Activated CD4-positive, alpha-beta T cell treated with anti-CD3 and anti-CD28 coated beads for 36 hours (primary cell): ENCODE measurements around the gene CHN2. TPM values are rescaled to one million over a fixed set of nuclear protein-coding genes. Genes with fewer than 3 reads are reported as not detected.

Experiments
- ATAC-seq: fragments of 200-7000 bp; cut with Tn5 transposase; one replicate; pipeline ENCODE4 v1.10.0; 2021; ENCODE audit warnings: mild to moderate bottlenecking, moderate library complexity
- CTCF ChIA-PET: fragments of 350-600 bp; sonication (Branson Sonifier 250); formaldehyde crosslinking; loops from one replicate; lab custom pipeline; 2021; ENCODE audit warnings: antibody characterized with exemption; lab: Charles Lee
- POLR2A ChIA-PET: fragments of 350-600 bp; sonication (Branson Sonifier 250); formaldehyde crosslinking; loops from one replicate; lab custom pipeline; 2021; ENCODE audit warnings: antibody characterized with exemption, inconsistent platforms; lab: Charles Lee
- DNase-seq: peaks from one replicate; pipeline ENCODE4 v3.0.0-alpha.2; 2020
- H3K27ac Mint-ChIP-seq: one replicate; pipeline ENCODE4 v1.8.0; 2021; ENCODE audit warnings: mixed read lengths
- H3K27me3 Mint-ChIP-seq: one replicate; pipeline ENCODE4 v1.8.0; 2021; ENCODE audit warnings: mixed read lengths
- H3K36me3 Mint-ChIP-seq: one replicate; pipeline ENCODE4 v1.8.0; 2021; ENCODE audit warnings: low read depth, mixed read lengths
- H3K4me1 Mint-ChIP-seq: one replicate; pipeline ENCODE4 v1.8.0; 2021; ENCODE audit warnings: mixed read lengths
- H3K4me3 Mint-ChIP-seq: one replicate; pipeline ENCODE4 v1.8.0; 2021; ENCODE audit warnings: mild to moderate bottlenecking, moderate library complexity, mixed read lengths
- H3K9me3 Mint-ChIP-seq: one replicate; pipeline ENCODE4 v1.8.0; 2021; ENCODE audit warnings: low read depth, mixed read lengths
- intact Hi-C, 2 experiments: fragments of 100-400 bp; cut with DNase I in 1 of 2; cut with micrococcal nuclease in 1 of 2; formaldehyde crosslinking; loops; one replicate each; pipeline versions ENCODE4 v1.14.2 to v1.15.1; 2022 to 2024; cut with DNase I, micrococcal nuclease
- total RNA-seq, 2 experiments: library from RNA; stranded (reverse); gene quantifications; one replicate each; pipeline ENCODE4 v1.2.3, GENCODE V29; 2021

Gene CHN2
- total RNA-seq, 2 experiments from 2014 or later = 0.25 to 0.39 TPM

DNA sequence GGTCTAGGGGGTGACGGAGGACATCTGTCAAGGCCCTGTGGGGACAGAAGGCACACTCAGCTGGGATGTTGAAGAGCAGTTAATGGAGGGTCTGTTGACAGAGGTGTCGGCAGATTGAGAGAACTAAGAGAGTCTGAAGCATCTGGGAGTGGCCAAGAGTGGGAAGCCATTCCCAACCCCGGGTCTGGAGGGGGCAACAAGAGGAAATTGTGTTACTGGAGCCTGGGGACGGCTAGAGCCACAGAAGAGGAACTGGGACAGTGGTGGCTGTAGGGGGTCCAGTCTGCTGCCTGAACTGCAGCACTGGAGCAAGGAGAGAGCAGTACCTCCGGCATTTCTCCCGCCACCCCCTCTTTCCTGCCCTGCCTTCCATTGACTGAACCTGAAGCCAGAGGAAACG, 136.6 kb downstream of the CHN2 start:
- peaks cover 3% of the 10 kb centered on the region for H3K9me3 Mint-ChIP-seq
- ChIA-PET CTCF (no interaction called here), POLR2A (no interaction called here)
- H3K4me3 Mint-ChIP-seq = no peak overlapping the region
- H3K4me1 Mint-ChIP-seq = peaks cover 17% of the 10 kb centered on the region
- no peak for ATAC-seq
- peaks cover 2% of the 10 kb centered on the region for H3K27me3 Mint-ChIP-seq
- no peak for DNase-seq
- no peak overlapping the region for H3K27ac Mint-ChIP-seq
- H3K36me3 Mint-ChIP-seq = no peaks in the 10 kb centered on the region
- intact Hi-C loops = no loop called here

DNA sequence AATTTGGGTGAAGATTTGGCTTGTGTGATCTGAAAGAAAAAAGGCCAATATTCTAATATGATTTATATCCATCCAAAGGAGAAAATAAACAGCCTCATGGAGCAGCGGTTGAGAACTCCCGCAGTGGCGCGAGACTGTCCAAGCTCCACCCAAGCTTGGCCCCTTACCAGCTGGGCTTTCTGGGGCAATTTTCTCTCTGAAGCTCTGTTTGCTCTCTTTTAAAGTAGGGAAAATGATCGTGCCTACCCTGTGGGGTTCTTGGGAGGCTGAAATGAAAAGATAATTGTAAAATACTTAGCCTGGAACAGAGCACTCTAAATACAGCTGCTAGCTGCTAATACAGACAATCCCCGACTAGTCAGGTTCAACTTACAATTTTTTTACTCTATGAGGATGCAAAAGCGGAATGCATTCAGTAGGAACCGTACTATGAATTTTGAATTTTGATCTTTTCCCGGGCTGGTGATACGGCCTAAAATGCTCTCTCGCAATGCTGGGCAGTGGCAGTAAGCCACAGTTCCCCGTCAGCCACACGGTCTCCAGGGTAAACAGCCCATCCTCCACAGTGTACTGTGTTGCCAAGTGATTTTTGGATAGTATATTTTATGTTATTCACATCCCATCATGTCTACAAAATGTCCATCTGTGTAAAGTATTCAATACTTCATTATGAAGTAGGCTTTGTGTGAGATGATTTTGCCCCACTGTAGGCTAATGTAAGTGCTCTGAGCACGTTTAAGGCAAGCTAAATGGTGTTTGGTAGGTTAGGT, 137.7 kb downstream of the CHN2 start:
- Mint-ChIP-seq H3K4me1 (peaks cover 23% of the 10 kb centered on the region), H3K9me3 (peaks cover 3% of the 10 kb centered on the region), H3K27me3 (no peaks in the 10 kb centered on the region), H3K36me3 (no peaks in the 10 kb centered on the region), H3K27ac (no peak overlapping the region), H3K4me3 (no peak overlapping the region)
- intact Hi-C loops = no loop called here
- ChIA-PET POLR2A (no interaction called here), CTCF (interaction anchor here (0.6 kb wide), 1 partner anchor 41 kb away, joined by 3 read pairs; no protein-coding TSS in a partner anchor)
- DNase-seq = no peak
- no peak for ATAC-seq

DNA sequence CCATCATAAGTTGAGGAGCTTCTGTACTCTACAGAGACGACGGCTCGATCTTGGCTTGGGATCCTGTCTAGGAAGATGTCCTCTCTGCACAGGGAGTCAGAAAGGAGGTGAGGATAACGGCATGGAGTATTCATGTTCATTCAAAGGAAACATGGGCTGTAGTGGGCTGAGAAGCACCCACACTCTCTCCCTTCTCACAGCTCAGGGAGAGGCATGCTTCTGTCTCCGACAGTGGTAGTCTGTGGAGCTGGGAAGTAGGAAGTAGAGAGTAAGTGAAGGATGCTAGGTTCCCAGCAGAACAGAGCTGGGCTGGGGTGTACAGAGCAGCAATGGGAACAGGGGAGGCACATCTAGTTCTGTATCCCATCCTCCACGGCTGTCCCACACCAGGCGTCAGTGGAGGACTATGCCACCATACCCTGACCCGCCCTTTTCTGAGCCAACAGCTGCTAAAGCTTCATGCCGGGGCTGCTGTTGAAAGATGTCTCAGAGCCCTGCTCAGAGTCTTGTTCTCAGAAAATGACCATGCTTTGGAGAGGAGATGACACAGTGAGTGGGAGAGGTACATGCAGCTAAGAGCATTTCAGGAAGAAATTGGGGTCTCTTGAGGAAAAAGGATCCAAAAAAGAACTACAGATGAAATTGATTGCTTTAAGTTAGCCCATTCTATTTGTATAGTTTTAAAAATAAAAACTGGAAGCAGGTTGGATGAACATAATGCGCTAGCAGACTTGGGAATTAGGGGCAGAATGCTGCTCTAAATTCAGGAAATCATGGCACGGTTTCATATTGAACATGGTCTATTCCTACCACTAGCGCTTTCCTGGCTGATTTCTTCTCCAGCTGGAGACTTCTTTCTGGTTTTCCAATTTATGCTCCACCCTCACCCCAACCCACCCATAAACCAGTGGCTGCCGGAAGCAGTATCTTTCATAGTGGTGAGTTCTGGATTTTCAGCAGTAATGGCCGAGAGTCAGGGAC, 138.6 kb downstream of the CHN2 start:
- POLR2A ChIA-PET = no interaction called here
- H3K9me3 Mint-ChIP-seq = peaks cover 3% of the 10 kb centered on the region

DNA sequence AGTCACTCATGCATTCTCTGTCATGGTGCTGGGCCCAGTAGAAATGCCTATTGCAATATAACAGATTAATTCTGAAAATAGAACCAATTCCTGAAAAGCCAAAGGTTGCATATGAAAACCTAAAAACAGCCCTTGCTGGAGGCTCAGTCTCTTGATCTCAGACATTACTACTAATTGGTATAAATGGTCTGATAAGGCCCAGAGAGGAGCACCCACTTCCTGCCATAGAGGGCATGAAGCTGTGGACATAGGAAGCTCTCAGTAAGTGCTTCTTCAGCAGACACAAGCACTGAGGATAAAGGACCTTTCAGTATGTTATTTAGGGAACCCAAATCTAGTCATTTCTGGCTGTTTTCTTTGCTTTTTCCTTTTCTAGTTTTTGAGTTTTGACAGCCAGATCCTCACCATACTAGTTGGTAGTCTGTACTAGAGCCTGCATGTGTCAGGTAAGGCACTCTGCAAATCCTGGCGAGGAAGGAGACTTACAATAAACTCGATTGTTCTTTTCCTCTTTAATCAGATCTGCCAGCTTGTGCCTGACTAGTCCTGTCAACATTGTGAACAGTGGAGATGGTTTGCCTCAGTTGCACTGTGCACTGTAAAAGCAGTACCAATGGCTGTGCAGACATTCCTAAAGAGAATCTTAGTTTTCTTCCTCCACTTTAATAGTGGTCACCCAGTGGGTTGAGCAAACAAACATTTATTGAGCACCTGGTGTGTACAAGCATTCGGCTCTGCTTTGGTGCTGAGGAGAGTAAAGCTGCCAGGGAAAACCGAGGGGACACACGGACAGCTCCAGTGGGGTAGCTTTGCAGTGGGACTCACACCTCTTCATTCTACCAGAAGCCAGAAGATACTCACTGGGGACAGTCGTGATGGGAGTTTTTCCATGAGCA, 140.9 kb downstream of the CHN2 start:
- CTCF ChIA-PET = no interaction called here
- ATAC-seq (no peak), DNase-seq (no peak)
- no peak overlapping the region for H3K27ac Mint-ChIP-seq
- peaks cover 1% of the 10 kb centered on the region for H3K9me3 Mint-ChIP-seq
- intact Hi-C loops = no loop called here
- H3K4me3 Mint-ChIP-seq = no peak overlapping the region
- POLR2A ChIA-PET = interaction anchor here (0.6 kb wide), 1 partner anchor 637 kb away, joined by 4 read pairs; no protein-coding TSS in a partner anchor
- no peaks in the 10 kb centered on the region for H3K36me3 Mint-ChIP-seq
- H3K27me3 Mint-ChIP-seq = no peaks in the 10 kb centered on the region
- peaks cover 18% of the 10 kb centered on the region for H3K4me1 Mint-ChIP-seq

More for the DNA sequence above, 138.6 kb downstream of the CHN2 start:
- DNase-seq (no peak), ATAC-seq (no peak)
- CTCF ChIA-PET = interaction anchor here (0.6 kb wide), 1 partner anchor 40 kb away, joined by 3 read pairs; no protein-coding TSS in a partner anchor
- Mint-ChIP-seq H3K4me1 (peaks cover 33% of the 10 kb centered on the region), H3K36me3 (no peaks in the 10 kb centered on the region), H3K4me3 (no peak overlapping the region), H3K27me3 (no peaks in the 10 kb centered on the region), H3K27ac (no peak overlapping the region)
- intact Hi-C loops = no loop called here

DNA sequence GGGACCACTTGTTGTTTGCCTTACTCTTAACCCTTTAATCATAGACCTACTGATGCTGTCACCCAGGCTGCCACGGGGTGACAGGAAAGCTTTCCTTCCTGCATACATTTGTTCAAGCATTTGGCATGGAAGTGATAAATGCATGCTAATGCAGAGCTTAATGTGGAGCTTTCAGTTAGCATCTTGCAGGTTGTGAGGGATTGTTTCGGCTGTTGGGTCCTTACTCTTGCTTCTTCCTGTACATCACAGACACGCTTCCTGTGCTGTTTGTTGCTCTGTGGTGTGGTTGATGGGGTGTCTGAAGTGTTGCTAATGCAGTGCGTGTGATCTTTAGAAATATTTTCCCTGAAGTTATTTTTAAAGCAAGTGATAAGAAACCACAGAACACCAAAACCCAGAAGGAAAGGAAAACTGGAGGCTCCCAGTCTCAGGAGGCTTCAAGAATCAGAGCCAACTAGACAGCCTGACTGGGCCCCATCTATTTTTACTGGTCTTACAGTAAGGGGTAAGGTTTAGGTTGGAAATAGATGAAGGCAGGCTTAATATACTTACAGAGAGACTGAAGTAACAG, 143.1 kb downstream of the CHN2 start:
- intact Hi-C loops = no loop called here
- peaks cover 16% of the 10 kb centered on the region for H3K4me1 Mint-ChIP-seq
- ATAC-seq = peak; percentile 68
- POLR2A ChIA-PET = no interaction called here
- no peaks in the 10 kb centered on the region for H3K9me3 Mint-ChIP-seq
- no peak overlapping the region for H3K4me3 Mint-ChIP-seq
- H3K36me3 Mint-ChIP-seq = no peaks in the 10 kb centered on the region
- CTCF ChIA-PET = interaction anchor here (0.6 to 1.6 kb wide), 3 partner anchors 14 to 148 kb away, joined by 3 read pairs; no protein-coding TSS in a partner anchor
- H3K27me3 Mint-ChIP-seq = no peaks in the 10 kb centered on the region
- peak; percentile 26 for DNase-seq
- peak overlapping the region; percentile 0 for H3K27ac Mint-ChIP-seq

DNA sequence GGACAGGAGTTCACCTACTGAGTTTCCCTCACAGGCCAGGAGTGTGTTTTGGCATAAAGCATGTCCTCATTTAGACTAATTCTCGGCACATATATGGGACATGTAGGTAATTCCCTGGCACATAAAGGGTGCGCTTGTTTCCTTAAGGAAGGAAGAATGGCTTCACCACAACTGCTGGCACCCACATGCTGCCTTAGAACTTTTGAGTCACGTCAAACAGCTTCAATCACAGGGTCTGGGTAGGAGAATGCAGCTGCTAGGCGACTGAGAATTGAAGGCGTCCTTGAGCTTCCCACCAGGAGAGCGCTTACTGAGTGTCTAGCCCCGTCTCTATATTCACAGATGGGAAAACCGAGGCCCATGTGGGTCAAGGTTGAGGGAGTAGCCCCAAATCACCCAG, 146.1 kb downstream of the CHN2 start:
- POLR2A ChIA-PET = no interaction called here
- intact Hi-C loops = no loop called here
- no peak overlapping the region for H3K27ac Mint-ChIP-seq
- H3K27me3 Mint-ChIP-seq = no peaks in the 10 kb centered on the region
- no peak for DNase-seq
- no peak for ATAC-seq
- H3K4me1 Mint-ChIP-seq = peaks cover 16% of the 10 kb centered on the region
- no peaks in the 10 kb centered on the region for H3K36me3 Mint-ChIP-seq
- H3K9me3 Mint-ChIP-seq = no peaks in the 10 kb centered on the region
- no peak overlapping the region for H3K4me3 Mint-ChIP-seq
- CTCF ChIA-PET = no interaction called here

DNA sequence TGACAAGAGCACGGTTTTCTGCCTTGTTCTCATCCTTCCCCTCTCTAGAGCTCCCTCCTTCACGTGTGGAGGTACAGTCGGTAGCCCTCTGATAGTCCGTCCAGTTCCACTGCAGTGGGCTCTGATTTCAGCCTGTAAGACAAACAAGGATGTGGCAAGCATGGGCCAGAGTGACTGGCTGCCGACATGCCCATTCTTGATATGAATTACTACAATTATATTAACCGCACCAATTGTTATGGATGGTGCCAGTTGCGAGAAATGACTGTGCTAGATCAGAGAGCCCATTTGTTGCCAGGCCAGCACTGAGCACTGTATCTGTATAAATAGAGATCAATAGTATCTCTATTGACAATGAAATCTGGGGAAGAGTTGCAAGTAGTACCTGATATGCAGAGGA, 146.6 kb downstream of the CHN2 start:
- DNase-seq = no peak
- no peaks in the 10 kb centered on the region for H3K9me3 Mint-ChIP-seq
- no peaks in the 10 kb centered on the region for H3K27me3 Mint-ChIP-seq
- no peak overlapping the region for H3K27ac Mint-ChIP-seq
- no peaks in the 10 kb centered on the region for H3K36me3 Mint-ChIP-seq
- H3K4me3 Mint-ChIP-seq = no peak overlapping the region
- no peak for ATAC-seq
- ChIA-PET CTCF (no interaction called here), POLR2A (no interaction called here)
- intact Hi-C loops = no loop called here
- peaks cover 16% of the 10 kb centered on the region for H3K4me1 Mint-ChIP-seq

DNA sequence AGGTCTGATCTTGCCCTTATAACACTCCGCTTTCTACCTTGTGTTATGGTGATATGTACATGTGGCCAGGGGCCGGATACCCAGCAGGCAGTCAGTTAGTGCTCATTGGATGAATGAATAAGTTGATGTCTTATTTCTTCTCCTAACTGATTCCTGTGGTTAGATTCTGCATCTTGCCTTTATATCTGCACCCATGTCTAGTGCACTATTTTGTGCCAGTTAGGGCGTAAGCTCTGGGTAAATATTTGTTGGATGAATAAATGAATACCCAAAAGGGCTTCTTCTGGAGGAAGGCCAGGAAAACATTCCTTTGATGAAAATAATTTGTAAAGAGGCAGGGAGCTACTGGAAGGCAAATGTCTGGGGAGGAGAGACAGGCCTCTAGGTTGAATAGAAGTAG, 148.2 kb downstream of the CHN2 start:
- Mint-ChIP-seq H3K27me3 (no peaks in the 10 kb centered on the region), H3K9me3 (no peaks in the 10 kb centered on the region)
- POLR2A ChIA-PET = no interaction called here

DNA sequence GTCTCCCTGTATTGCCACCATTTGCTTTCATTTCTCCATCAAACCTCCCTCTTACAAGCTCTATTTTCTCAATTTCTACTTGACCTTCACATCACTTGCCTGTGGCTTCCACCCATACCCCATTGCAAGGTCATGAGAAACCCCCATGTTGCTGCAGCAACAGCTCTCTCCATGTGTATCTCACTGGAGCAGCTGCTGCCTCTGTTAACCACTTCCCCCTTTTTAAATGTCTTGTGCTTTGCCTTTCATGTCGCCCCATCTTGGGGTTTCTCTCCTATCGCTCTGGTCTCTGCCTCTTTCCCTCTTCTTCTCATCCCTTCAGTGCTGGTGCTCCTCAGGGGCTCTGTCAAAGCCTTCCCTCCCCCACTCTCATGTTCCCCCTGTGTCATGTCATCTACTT, 148.8 kb downstream of the CHN2 start:
- ChIA-PET POLR2A (no interaction called here), CTCF (interaction anchor here (1.1 kb wide), 1 partner anchor 416 kb away, joined by 3 read pairs; no protein-coding TSS in a partner anchor)
- H3K27ac Mint-ChIP-seq = no peak overlapping the region
- no peaks in the 10 kb centered on the region for H3K27me3 Mint-ChIP-seq
- ATAC-seq = no peak
- H3K4me3 Mint-ChIP-seq = no peak overlapping the region
- intact Hi-C loops = no loop called here
- no peak for DNase-seq
- H3K4me1 Mint-ChIP-seq = no peaks in the 10 kb centered on the region
- H3K36me3 Mint-ChIP-seq = no peaks in the 10 kb centered on the region
- H3K9me3 Mint-ChIP-seq = no peaks in the 10 kb centered on the region

More for the DNA sequence above, 148.2 kb downstream of the CHN2 start:
- ATAC-seq (no peak), DNase-seq (no peak)
- no peak overlapping the region for H3K4me3 Mint-ChIP-seq
- peaks cover 5% of the 10 kb centered on the region for H3K4me1 Mint-ChIP-seq
- intact Hi-C loops = no loop called here
- CTCF ChIA-PET = interaction anchor here (1.1 kb wide), 1 partner anchor 415 kb away, joined by 3 read pairs; no protein-coding TSS in a partner anchor
- no peak overlapping the region for H3K27ac Mint-ChIP-seq
- no peaks in the 10 kb centered on the region for H3K36me3 Mint-ChIP-seq

DNA sequence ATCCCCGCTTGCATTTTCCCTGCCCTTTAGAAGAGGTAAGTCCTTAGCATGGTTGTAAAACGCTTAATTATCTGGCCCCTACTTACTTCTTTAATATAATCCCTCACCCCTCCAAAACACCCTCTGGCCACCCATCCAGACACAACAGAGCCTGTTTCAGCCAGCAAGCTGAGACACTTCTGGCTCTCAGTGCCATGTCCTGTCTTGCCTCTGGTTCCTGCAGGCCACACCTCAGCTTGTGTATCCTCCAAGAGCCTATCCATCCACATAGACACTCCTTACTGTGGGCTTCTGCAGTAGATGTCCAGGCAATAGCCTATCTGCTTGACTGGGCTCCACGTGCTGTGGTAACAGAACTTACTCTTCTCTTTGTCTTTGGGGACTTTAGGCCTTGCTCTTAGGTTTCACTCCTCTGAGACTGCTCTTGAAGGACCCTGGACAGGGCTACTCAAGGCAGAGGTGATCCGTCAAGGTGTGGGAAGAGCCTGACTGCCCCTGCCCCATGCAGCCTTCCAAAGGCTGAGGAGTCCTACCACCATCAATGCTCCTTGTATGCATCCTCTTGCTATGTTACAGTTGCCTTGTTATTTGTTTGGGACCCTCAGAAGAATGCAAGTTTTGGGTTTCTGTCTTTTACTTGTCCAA, 149.9 kb downstream of the CHN2 start:
- no peak for ATAC-seq
- POLR2A ChIA-PET = no interaction called here
- H3K4me1 Mint-ChIP-seq = no peaks in the 10 kb centered on the region
- no peaks in the 10 kb centered on the region for H3K27me3 Mint-ChIP-seq
- no peak overlapping the region for H3K4me3 Mint-ChIP-seq
- no peaks in the 10 kb centered on the region for H3K36me3 Mint-ChIP-seq
- no peak overlapping the region for H3K27ac Mint-ChIP-seq
- H3K9me3 Mint-ChIP-seq = no peaks in the 10 kb centered on the region
- CTCF ChIA-PET = interaction anchor here (1.6 kb wide), 1 partner anchor 154 kb away, joined by 6 read pairs; no protein-coding TSS in a partner anchor
- DNase-seq = no peak
- intact Hi-C loops = loop anchor here in 1 of 2 experiments (2.0 kb wide), 1 partner anchor 422 kb away; no protein-coding TSS in a partner anchor
